DMS79 (cell line): ENCODE data around the gene TXNDC11.

Source experiments
- DNase-seq: peaks from one replicate; lab custom pipeline; 2025; lab: John Stamatoyannopoulos, UW

TXNDC11 gene

GRCh38 chr16:11630768-11631056, 111.9 kb downstream of the TXNDC11 start:
- DNase-seq, result no peak

DNA sequence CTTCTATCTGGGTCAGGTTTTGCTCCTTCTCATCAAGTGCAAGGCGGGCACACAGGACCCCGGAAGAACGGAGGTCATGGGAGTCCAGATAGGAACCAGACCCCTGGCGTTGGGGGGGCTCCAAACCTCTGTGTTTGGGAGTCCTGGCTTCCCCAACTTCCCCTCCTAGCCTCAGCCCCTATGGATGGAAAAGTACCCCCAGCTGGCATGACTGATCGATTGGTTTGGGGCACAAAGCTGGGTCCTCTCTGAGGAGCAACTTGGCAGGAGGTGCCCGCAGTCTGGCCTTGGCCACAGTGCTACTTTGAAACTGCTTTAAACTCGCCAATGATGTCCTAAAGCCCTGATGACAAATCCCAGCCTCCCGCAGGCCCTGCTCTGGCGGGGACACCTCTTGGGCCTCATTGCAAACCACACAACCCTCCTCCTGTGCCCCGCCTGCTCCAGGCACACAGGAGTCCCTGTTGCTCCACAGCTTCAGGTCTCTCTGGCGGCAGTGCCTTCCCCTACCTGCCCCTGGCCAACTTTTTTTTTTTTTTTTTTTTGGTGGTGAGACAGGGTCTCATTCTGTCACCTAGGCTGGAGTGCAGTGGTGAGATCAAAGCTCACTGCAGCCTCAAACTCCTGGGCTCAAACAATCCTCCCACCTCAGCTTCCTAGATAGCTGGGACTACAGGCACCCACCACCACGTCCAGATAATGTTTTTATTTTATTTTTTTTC, 112.5 kb downstream of the TXNDC11 start:
- peak; percentile 50 for DNase-seq
